ENCODE data around the gene ANKAR.
"Not testable (repeated sequence)": the region's sequence is repeated elsewhere in the genome, so short reads cannot be mapped to it uniquely, and the experiment has no call there.

ANKAR gene

GRCh38 chr2:189641002-189641401 lies 33.5 kb upstream of the ANKAR start:
- DNase-seq (ENCODE audit: extremely low read depth, insufficient read length): no peak
- no peaks in the 10 kb centered on the region for H3K27me3 ChIP-seq (replicated peaks; ENCODE audit: control insufficient read depth, insufficient read depth, low read length)
- TF ChIP-seq, protein P1, sequence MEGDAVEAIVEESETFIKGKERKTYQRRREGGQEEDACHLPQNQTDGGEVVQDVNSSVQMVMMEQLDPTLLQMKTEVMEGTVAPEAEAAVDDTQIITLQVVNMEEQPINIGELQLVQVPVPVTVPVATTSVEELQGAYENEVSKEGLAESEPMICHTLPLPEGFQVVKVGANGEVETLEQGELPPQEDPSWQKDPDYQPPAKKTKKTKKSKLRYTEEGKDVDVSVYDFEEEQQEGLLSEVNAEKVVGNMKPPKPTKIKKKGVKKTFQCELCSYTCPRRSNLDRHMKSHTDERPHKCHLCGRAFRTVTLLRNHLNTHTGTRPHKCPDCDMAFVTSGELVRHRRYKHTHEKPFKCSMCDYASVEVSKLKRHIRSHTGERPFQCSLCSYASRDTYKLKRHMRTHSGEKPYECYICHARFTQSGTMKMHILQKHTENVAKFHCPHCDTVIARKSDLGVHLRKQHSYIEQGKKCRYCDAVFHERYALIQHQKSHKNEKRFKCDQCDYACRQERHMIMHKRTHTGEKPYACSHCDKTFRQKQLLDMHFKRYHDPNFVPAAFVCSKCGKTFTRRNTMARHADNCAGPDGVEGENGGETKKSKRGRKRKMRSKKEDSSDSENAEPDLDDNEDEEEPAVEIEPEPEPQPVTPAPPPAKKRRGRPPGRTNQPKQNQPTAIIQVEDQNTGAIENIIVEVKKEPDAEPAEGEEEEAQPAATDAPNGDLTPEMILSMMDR (IDR thresholded peaks at IDR 0.05; ENCODE audit: insufficient read depth, low read length, poor library complexity, severe bottlenecking): no peak
- no peaks in the 10 kb centered on the region for H3K36me3 ChIP-seq (ENCODE audit: control insufficient read depth, insufficient read depth, low read length)
- H3K4me3 ChIP-seq (replicated peaks; ENCODE audit: low read depth, low read length): no peak overlapping the region

DNA sequence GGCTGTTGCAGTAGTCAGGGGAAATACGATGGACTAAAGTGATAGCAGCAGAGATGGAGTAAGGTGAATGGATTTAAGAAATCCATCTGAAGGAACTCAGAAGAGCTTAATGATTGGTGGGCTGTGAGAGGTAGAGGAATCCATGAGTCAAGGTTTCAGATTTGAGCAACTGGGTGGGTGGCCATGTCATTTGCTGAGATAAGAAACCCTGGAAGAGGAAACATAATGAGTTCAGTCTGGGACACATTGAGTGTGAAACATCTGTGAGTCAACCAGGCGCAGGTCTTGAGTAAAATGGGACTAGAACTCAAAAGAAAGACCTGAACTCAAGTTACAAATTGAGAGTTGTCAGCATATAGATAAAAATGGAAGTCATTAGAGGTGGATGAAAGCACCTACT lies 32.9 kb upstream of the ANKAR start:
- Histone ChIP-seq H3K4me3 (replicated peaks; ENCODE audit: low read depth, low read length) (no peak overlapping the region), H3K36me3 (ENCODE audit: control insufficient read depth, insufficient read depth, low read length) (no peaks in the 10 kb centered on the region), H3K27me3 (replicated peaks; ENCODE audit: control insufficient read depth, insufficient read depth, low read length) (no peaks in the 10 kb centered on the region)
- TF ChIP-seq, protein P1 (IDR thresholded peaks at IDR 0.05; ENCODE audit: insufficient read depth, low read length, poor library complexity, severe bottlenecking): no peak
- DNase-seq (ENCODE audit: extremely low read depth, insufficient read length): no peak

GRCh38 chr2:189646521-189646920 lies 27.9 kb upstream of the ANKAR start:
- H3K4me3 ChIP-seq (replicated peaks; ENCODE audit: low read depth, low read length): no peak overlapping the region
- TF ChIP-seq, protein P1 (IDR thresholded peaks at IDR 0.05; ENCODE audit: insufficient read depth, low read length, poor library complexity, severe bottlenecking): no peak
- no peaks in the 10 kb centered on the region for H3K27me3 ChIP-seq (replicated peaks; ENCODE audit: control insufficient read depth, insufficient read depth, low read length)
- H3K36me3 ChIP-seq (ENCODE audit: control insufficient read depth, insufficient read depth, low read length): no peaks in the 10 kb centered on the region
- DNase-seq (ENCODE audit: extremely low read depth, insufficient read length): no peak

DNA sequence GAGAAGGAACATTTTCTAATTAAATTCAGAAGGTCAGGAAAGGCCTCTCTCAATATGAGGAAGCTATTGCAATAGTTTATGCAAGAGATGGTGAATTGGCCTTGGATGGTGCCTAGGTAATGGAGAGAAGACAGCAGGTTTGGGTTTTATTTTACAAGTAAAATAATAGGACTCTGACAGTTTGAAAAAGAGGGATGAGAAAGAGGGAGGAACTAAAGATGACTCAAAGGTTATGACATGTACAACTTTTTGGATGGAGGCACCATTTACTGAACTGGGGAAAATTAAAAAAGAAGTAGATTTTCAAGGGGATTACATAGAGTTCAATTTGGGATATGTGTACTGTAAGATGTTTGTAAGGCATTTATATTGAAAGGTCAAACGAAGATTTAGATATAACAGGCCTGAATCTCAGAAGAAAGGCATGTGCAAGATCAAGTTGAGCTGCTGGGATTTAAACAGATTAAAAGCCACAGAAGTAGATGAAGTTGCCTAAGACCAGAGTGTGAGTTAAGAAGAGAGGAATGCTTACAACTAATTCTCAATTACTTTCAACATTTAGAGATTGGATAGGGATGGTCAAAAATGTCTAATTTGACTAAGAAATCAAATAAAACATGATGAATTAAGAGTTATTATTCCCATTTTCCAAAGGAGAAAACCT lies 25.5 kb upstream of the ANKAR start:
- Histone ChIP-seq H3K36me3 (ENCODE audit: control insufficient read depth, insufficient read depth, low read length) (no peaks in the 10 kb centered on the region), H3K4me3 (replicated peaks; ENCODE audit: low read depth, low read length) (no peak overlapping the region), H3K27me3 (replicated peaks; ENCODE audit: control insufficient read depth, insufficient read depth, low read length) (no peaks in the 10 kb centered on the region)
- DNase-seq (ENCODE audit: extremely low read depth, insufficient read length): no peak
- TF ChIP-seq, protein P1 (IDR thresholded peaks at IDR 0.05; ENCODE audit: insufficient read depth, low read length, poor library complexity, severe bottlenecking): no peak

- Histone ChIP-seq H3K4me3 (replicated peaks; ENCODE audit: low read depth, low read length) (no peak overlapping the region), H3K27me3 (replicated peaks; ENCODE audit: control insufficient read depth, insufficient read depth, low read length) (no peaks in the 10 kb centered on the region), H3K36me3 (ENCODE audit: control insufficient read depth, insufficient read depth, low read length) (no peaks in the 10 kb centered on the region)
- TF ChIP-seq, protein P1 (IDR thresholded peaks at IDR 0.05; ENCODE audit: insufficient read depth, low read length, poor library complexity, severe bottlenecking): no peak
- DNase-seq (ENCODE audit: extremely low read depth, insufficient read length): no peak
Measured at GRCh38 chr2:189651284-189651683, 23.2 kb upstream of the ANKAR start.

- not testable (repeated sequence) for H3K27me3 ChIP-seq (replicated peaks; ENCODE audit: control insufficient read depth, insufficient read depth, low read length); DNase-seq (ENCODE audit: extremely low read depth, insufficient read length); H3K36me3 ChIP-seq (ENCODE audit: control insufficient read depth, insufficient read depth, low read length); H3K4me3 ChIP-seq (replicated peaks; ENCODE audit: low read depth, low read length)
Measured at GRCh38 chr2:189653464-189653863, 21.0 kb upstream of the ANKAR start.
